H1 (cell line): Measurements from ENCODE around the gene SLC25A12. TPM values are rescaled to one million over a fixed set of nuclear protein-coding genes. Genes with fewer than 3 reads are reported as not detected.

Experiments used
- CTCF ChIA-PET: fragments of 300-600 bp; sonication (Branson Sonifier 250); formaldehyde crosslinking; loops from one replicate; lab custom pipeline; 2021; ENCODE audit not compliant: partially characterized antibody; lab: Charles Lee
- POLR2A ChIA-PET: fragments of 300-600 bp; sonication (Branson Sonifier 250); formaldehyde crosslinking; loops from one replicate; lab custom pipeline; 2021; ENCODE audit warnings: inconsistent platforms; ENCODE audit not compliant: partially characterized antibody; lab: Charles Lee
- DNase-seq, 2 experiments: peaks; one replicate each; pipeline versions ENCODE4 v3.0.0 to v3.0.0-alpha.2; 2010 to 2022; ENCODE audit warnings: low spot score in 2 of 2, low read depth in 1 of 2, mixed read lengths in 1 of 2
- FAIRE-seq: peaks from 2 replicates; lab custom pipeline; 2011; peaks lifted over from hg19 to GRCh38; lab: Jason Lieb, UNC
- H2AFZ ChIP-seq: 2 replicates; pipeline ENCODE4 v1.8.1; 2012; ENCODE audit warnings: low read length, inconsistent platforms
- H2AK5ac ChIP-seq: 2 replicates; pipeline ENCODE4 v1.6.1; 2013; ENCODE audit warnings: low read depth, low read length
- H2BK120ac ChIP-seq: replicated peaks from 2 replicates; pipeline ENCODE3; 2013; ENCODE audit warnings: low read depth, low read length, inconsistent platforms
- H2BK12ac ChIP-seq: 2 replicates; pipeline ENCODE4 v1.6.1; 2013; ENCODE audit warnings: low read depth, low read length
- H2BK15ac ChIP-seq: 2 replicates; pipeline ENCODE4 v1.6.1; 2013; ENCODE audit warnings: low read length
- H2BK20ac ChIP-seq: 2 replicates; pipeline ENCODE4 v1.6.1; 2013; ENCODE audit warnings: low read length
- H2BK5ac ChIP-seq: 2 replicates; pipeline ENCODE4 v1.6.1; 2013; ENCODE audit warnings: low read depth, low read length
- H3K14ac ChIP-seq: 2 replicates; pipeline ENCODE4 v1.6.1; 2013; ENCODE audit warnings: inconsistent platforms; ENCODE audit not compliant: insufficient read length
- H3K18ac ChIP-seq: 2 replicates; pipeline ENCODE4 v1.6.1; 2013; ENCODE audit warnings: low read length; ENCODE audit errors: extremely low read depth
- H3K23ac ChIP-seq: 2 replicates; pipeline ENCODE4 v1.6.1; 2013; ENCODE audit warnings: inconsistent platforms; ENCODE audit not compliant: insufficient read length
- H3K23me2 ChIP-seq: 2 replicates; pipeline ENCODE4 v1.6.1; 2013; ENCODE audit warnings: low read depth, low read length
- H3K27ac ChIP-seq: 2 replicates; pipeline ENCODE4 v1.6.1; 2011; ENCODE audit warnings: low read depth, low read length, inconsistent platforms
- H3K27me3 ChIP-seq, 4 experiments: replicated peaks in 1 of 4; 1 replicate in 1 of 4; 2 replicates in 3 of 4; pipeline versions ENCODE4 v1.6.1 to v1.8.1; 2011 to 2013; ENCODE audit warnings: low read length in 3 of 4, mild to moderate bottlenecking in 3 of 4, inconsistent platforms in 2 of 4, mixed read lengths in 2 of 4, moderate library complexity in 1 of 4; ENCODE audit not compliant: control insufficient read depth in 3 of 4, insufficient read depth in 3 of 4; ENCODE audit errors: extremely low read depth in 1 of 4
- H3K36me3 ChIP-seq, 4 experiments: 2 replicates each; pipeline versions ENCODE4 v1.6.1 to v1.8.1; 2011 to 2013; ENCODE audit warnings: mild to moderate bottlenecking in 4 of 4, low read length in 3 of 4, moderate library complexity in 2 of 4, control low read depth in 1 of 4, inconsistent platforms in 1 of 4; ENCODE audit not compliant: insufficient read depth in 4 of 4, control insufficient read depth in 2 of 4
- H3K4ac ChIP-seq: replicated peaks from 2 replicates; pipeline ENCODE3; 2013; ENCODE audit warnings: low read length, low read depth, mixed read lengths, inconsistent platforms; ENCODE audit not compliant: insufficient read length
- H3K4me1 ChIP-seq, 4 experiments: replicated peaks in 1 of 4; 1 replicate in 1 of 4; 2 replicates in 3 of 4; pipeline versions ENCODE4 v1.6.1 to v1.8.1; 2011 to 2013; ENCODE audit warnings: low read length in 3 of 4, inconsistent platforms in 2 of 4, mixed read lengths in 1 of 4; ENCODE audit not compliant: insufficient read depth in 4 of 4, control insufficient read depth in 3 of 4
- H3K4me2 ChIP-seq, 2 experiments: 2 replicates each; pipeline versions ENCODE4 v1.6.1 to v1.8.1; 2011 to 2013; ENCODE audit warnings: low read depth in 2 of 2, low read length in 2 of 2, control low read depth in 1 of 2, inconsistent platforms in 1 of 2, mild to moderate bottlenecking in 1 of 2; ENCODE audit not compliant: insufficient read depth in 1 of 2
- H3K4me3 ChIP-seq, 4 experiments: fragments of 200-600, 300-600 bp in 1 of 4; sonication (generic), shearing (Covaris generic), sonication (Bioruptor Twin) in 1 of 4; 2 replicates each; pipeline versions ENCODE4 v1.5.1 to v1.8.1; 2011 to 2016; ENCODE audit warnings: low read length in 4 of 4, low read depth in 3 of 4, control low read depth in 2 of 4, inconsistent platforms in 2 of 4, mild to moderate bottlenecking in 2 of 4, mixed read lengths in 1 of 4, moderate library complexity in 1 of 4; ENCODE audit not compliant: insufficient read depth in 2 of 4; ENCODE audit errors: extremely low read depth in 1 of 4
- H3K56ac ChIP-seq: replicated peaks from 2 replicates; pipeline ENCODE3; 2013; ENCODE audit warnings: low read depth, mild to moderate bottlenecking, mixed read lengths, low read length, inconsistent platforms; ENCODE audit not compliant: insufficient read length
- H3K79me1 ChIP-seq: 2 replicates; pipeline ENCODE4 v1.6.1; 2013; ENCODE audit warnings: low read depth, low read length, control low read depth
- H3K79me2 ChIP-seq, 2 experiments: 2 replicates each; pipeline versions ENCODE4 v1.6.1 to v1.8.1; 2012 to 2013; ENCODE audit warnings: low read length in 2 of 2, mild to moderate bottlenecking in 2 of 2, inconsistent platforms in 1 of 2; ENCODE audit not compliant: insufficient read depth in 2 of 2, control insufficient read depth in 1 of 2
- H3K9ac ChIP-seq, 4 experiments: replicated peaks in 1 of 4; 1 replicate in 1 of 4; 2 replicates in 3 of 4; pipeline versions ENCODE4 v1.6.1 to v1.8.1; 2011 to 2013; ENCODE audit warnings: low read depth in 3 of 4, low read length in 3 of 4, control low read depth in 2 of 4, mild to moderate bottlenecking in 2 of 4, moderate library complexity in 2 of 4, inconsistent platforms in 1 of 4; ENCODE audit errors: extremely low read depth in 1 of 4
- H3K9me3 ChIP-seq, 2 experiments: 2 replicates each; pipeline versions ENCODE4 v1.6.1 to v1.8.1; 2012 to 2013; ENCODE audit warnings: mild to moderate bottlenecking in 2 of 2, moderate library complexity in 2 of 2, control low read depth in 1 of 2, inconsistent platforms in 1 of 2, low read depth in 1 of 2, low read length in 1 of 2, mixed read lengths in 1 of 2; ENCODE audit not compliant: insufficient read depth in 2 of 2
- H4K20me1 ChIP-seq, 2 experiments: replicated peaks in 1 of 2; 2 replicates each; pipeline versions ENCODE3 to v1.8.1; 2011 to 2013; ENCODE audit warnings: inconsistent platforms in 2 of 2, low read length in 2 of 2, mild to moderate bottlenecking in 1 of 2; ENCODE audit not compliant: insufficient read depth in 2 of 2, control insufficient read depth in 1 of 2
- H4K5ac ChIP-seq: 2 replicates; pipeline ENCODE4 v1.6.1; 2013; ENCODE audit warnings: low read length, low read depth, mixed read lengths, inconsistent platforms; ENCODE audit not compliant: insufficient read length
- H4K8ac ChIP-seq: 2 replicates; pipeline ENCODE4 v1.8.0; 2013; ENCODE audit warnings: mild to moderate bottlenecking, moderate library complexity, low read length, inconsistent platforms; ENCODE audit not compliant: insufficient read depth; ENCODE audit errors: extremely low read depth
- H4K91ac ChIP-seq: replicated peaks from 2 replicates; pipeline ENCODE3; 2013; ENCODE audit warnings: low read length, mixed read lengths, inconsistent platforms; ENCODE audit not compliant: insufficient read length
- SAP30 ChIP-seq: fragments of 300-600 bp; sonication (generic); IDR thresholded peaks from 2 replicates; pipeline ENCODE4 v1.7.1; 2012; ENCODE audit warnings: low read length, moderate library complexity, mild to moderate bottlenecking, inconsistent platforms; ENCODE audit not compliant: insufficient read depth, insufficient replicate concordance
- SP4 ChIP-seq: IDR thresholded peaks from 2 replicates; pipeline ENCODE4 v1.6.1; 2012; ENCODE audit warnings: low read length, inconsistent platforms
- TCF12 ChIP-seq: IDR thresholded peaks from 2 replicates; pipeline ENCODE4 v1.6.1; 2011; ENCODE audit warnings: low read depth, mild to moderate bottlenecking, low read length
- WGBS, 2 experiments: shearing (Covaris generic) in 1 of 2; methylation state at CpG; one replicate each; pipeline versions ENCODE4 v1.1.6 to v1.1.7; 2013 to 2015; ENCODE audit warnings: low lambda C conversion rate in 2 of 2, mixed read lengths in 2 of 2, inconsistent platforms in 1 of 2, low coverage in 1 of 2, missing lambda C conversion rate in 1 of 2; ENCODE audit not compliant: insufficient replicate concordance in 2 of 2, insufficient coverage in 1 of 2, insufficient read length in 1 of 2; ENCODE audit errors: extremely low coverage in 1 of 2, missing lambda C conversion rate in 1 of 2; 5-methylcytosine and 5-hydroxymethylcytosine counted together
- polyA plus RNA-seq, 7 experiments: library from polyadenylated mRNA; depleted of rRNA in 3 of 7; stranded (reverse) in 5 of 7; unstranded in 2 of 7; fragments of >200 nt in 5 of 7; fragments of 200-250 nt in 2 of 7; gene quantifications; 1 replicate in 5 of 7; 2 replicates in 1 of 7; 4 replicates in 1 of 7; pipeline versions ENCODE4 v1.2.1 to v1.2.3, GENCODE V29; 2011 to 2013; ENCODE audit warnings: missing spikeins in 2 of 7, mixed read lengths in 2 of 7
- total RNA-seq: library from RNA; stranded (reverse); fragmentation: NEBNext Ultra II Directional; extraction: Animal tissue kit (Norgen Biotek cat#: 25700); gene quantifications from 2 replicates; pipeline ENCODE4 v1.2.1, GENCODE V29; 2021

SLC25A12 gene
- total and polyA plus RNA-seq, 2 of the 8 experiments (the other 6 are each of a cell fraction or from before 2014, with no cell fraction given): 7.7 to 10.2 TPM

DNA sequence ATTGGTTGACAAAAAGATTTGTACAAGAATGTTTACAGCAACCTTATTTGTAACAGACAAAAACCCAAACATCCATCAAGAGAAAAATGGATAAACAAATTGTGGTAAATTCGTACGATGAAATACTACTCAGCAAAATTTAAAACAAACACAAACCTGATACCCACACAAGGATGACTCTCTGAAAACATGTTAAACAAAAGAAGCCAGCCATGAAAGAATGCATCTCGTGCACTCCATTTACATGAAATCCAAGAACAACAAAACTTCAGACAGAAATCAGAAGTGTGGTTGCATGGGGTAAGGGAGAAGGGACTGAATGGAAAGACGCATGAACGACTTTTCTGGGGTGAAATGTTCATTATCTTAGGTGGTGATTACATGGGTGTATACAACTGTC is 93.4 kb downstream of the SLC25A12 start:
- H4K20me1 ChIP-seq: no peaks in the 10 kb centered on the region
- no peak overlapping the region for H3K4me3 ChIP-seq
- no peak for DNase-seq
- ChIA-PET CTCF (no interaction called here), POLR2A (no interaction called here)
- H3K18ac ChIP-seq: no peak overlapping the region
- H3K14ac ChIP-seq: no peak overlapping the region
- no peak overlapping the region for H4K91ac ChIP-seq
- H2BK120ac ChIP-seq: no peak overlapping the region
- no peak overlapping the region for H2BK15ac ChIP-seq
- H4K8ac ChIP-seq: no peak overlapping the region
- H3K9ac ChIP-seq: no peak overlapping the region
- no peak overlapping the region for H4K5ac ChIP-seq
- H2BK5ac ChIP-seq: no peak overlapping the region
- H3K27me3 ChIP-seq: no peaks in the 10 kb centered on the region
- H3K4me2 ChIP-seq: no peak overlapping the region
- no peak overlapping the region for H3K27ac ChIP-seq
- H3K36me3 ChIP-seq: no peaks in the 10 kb centered on the region
- no peak overlapping the region for H2BK20ac ChIP-seq
- peaks cover 0 to 5% (median 0%) of the 10 kb centered on the region in 4 experiments; a peak in 2 of 7 replicates for H3K4me1 ChIP-seq
- H3K23ac ChIP-seq: no peak overlapping the region
- no peaks in the 10 kb centered on the region for H3K23me2 ChIP-seq
- no peaks in the 10 kb centered on the region for H3K79me1 ChIP-seq
- H2AFZ ChIP-seq: no peak overlapping the region
- no peak overlapping the region for H3K4ac ChIP-seq
- no peaks in the 10 kb centered on the region for H3K9me3 ChIP-seq
- no peak overlapping the region for H2AK5ac ChIP-seq
- WGBS, 2 experiments: 89% methylated on average over 5 of the region's 5 CpGs; no CpG with 5 or more reads in 1 of the 2 experiments
- FAIRE-seq: peak; percentile 62
- H2BK12ac ChIP-seq: no peak overlapping the region
- no peak overlapping the region for H3K56ac ChIP-seq
- H3K79me2 ChIP-seq: no peaks in the 10 kb centered on the region
- TF ChIP-seq TCF12 (no peak), SP4 (no peak), SAP30 (no peak)
